ENCODE results near the gene COL20A1.

Gene COL20A1

GRCh38 chr20:63267691-63268090 is 25.3 kb upstream of the COL20A1 start:
- TF ChIP-seq RARB (CRISPR knock-in tag; IDR thresholded peaks at IDR 0.05) (no peak), ARNTL (CRISPR knock-in tag; IDR thresholded peaks at IDR 0.05; ENCODE audit: borderline replicate concordance, low read depth) (no peak), ZNF565 (CRISPR knock-in tag; conservative IDR thresholded peaks at IDR 0.05; ENCODE audit: low read depth) (no peak), ZFP3 (CRISPR knock-in tag; IDR thresholded peaks at IDR 0.05) (no peak), GLIS3 (CRISPR knock-in tag; IDR thresholded peaks at IDR 0.05) (no peak), ZNF8 (CRISPR knock-in tag; IDR thresholded peaks at IDR 0.05) (no peak), ZC3H10 (CRISPR knock-in tag; IDR thresholded peaks at IDR 0.05) (no peak), ZFP30 (CRISPR knock-in tag; IDR thresholded peaks at IDR 0.05) (no peak), ZNF70 (CRISPR knock-in tag; IDR thresholded peaks at IDR 0.05) (no peak), SNAI2 (CRISPR knock-in tag; IDR thresholded peaks at IDR 0.05) (no peak), CSDC2 (CRISPR knock-in tag; IDR thresholded peaks at IDR 0.05) (no peak), TOX (CRISPR knock-in tag; IDR thresholded peaks at IDR 0.05; ENCODE audit: borderline replicate concordance) (no peak), TCF4 (CRISPR knock-in tag; IDR thresholded peaks at IDR 0.05; ENCODE audit: borderline replicate concordance) (no peak), ESRRG (CRISPR knock-in tag; IDR thresholded peaks at IDR 0.05) (no peak), OSR1 (CRISPR knock-in tag; IDR thresholded peaks at IDR 0.05) (no peak), PPARA (CRISPR knock-in tag; IDR thresholded peaks at IDR 0.05; ENCODE audit: borderline replicate concordance) (no peak)
- TF ChIP-seq, protein P1, sequence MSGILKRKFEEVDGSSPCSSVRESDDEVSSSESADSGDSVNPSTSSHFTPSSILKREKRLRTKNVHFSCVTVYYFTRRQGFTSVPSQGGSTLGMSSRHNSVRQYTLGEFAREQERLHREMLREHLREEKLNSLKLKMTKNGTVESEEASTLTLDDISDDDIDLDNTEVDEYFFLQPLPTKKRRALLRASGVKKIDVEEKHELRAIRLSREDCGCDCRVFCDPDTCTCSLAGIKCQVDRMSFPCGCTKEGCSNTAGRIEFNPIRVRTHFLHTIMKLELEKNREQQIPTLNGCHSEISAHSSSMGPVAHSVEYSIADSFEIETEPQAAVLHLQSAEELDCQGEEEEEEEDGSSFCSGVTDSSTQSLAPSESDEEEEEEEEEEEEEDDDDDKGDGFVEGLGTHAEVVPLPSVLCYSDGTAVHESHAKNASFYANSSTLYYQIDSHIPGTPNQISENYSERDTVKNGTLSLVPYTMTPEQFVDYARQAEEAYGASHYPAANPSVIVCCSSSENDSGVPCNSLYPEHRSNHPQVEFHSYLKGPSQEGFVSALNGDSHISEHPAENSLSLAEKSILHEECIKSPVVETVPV (CRISPR knock-in tag; IDR thresholded peaks at IDR 0.05) = no peak
- TF ChIP-seq, protein P2, sequence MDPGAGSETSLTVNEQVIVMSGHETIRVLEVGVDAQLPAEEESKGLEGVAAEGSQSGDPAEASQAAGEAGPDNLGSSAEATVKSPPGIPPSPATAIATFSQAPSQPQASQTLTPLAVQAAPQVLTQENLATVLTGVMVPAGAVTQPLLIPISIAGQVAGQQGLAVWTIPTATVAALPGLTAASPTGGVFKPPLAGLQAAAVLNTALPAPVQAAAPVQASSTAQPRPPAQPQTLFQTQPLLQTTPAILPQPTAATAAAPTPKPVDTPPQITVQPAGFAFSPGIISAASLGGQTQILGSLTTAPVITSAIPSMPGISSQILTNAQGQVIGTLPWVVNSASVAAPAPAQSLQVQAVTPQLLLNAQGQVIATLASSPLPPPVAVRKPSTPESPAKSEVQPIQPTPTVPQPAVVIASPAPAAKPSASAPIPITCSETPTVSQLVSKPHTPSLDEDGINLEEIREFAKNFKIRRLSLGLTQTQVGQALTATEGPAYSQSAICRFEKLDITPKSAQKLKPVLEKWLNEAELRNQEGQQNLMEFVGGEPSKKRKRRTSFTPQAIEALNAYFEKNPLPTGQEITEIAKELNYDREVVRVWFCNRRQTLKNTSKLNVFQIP (CRISPR knock-in tag; IDR thresholded peaks at IDR 0.05; ENCODE audit: borderline replicate concordance, low read depth) = no peak
- TF ChIP-seq, protein P3, sequence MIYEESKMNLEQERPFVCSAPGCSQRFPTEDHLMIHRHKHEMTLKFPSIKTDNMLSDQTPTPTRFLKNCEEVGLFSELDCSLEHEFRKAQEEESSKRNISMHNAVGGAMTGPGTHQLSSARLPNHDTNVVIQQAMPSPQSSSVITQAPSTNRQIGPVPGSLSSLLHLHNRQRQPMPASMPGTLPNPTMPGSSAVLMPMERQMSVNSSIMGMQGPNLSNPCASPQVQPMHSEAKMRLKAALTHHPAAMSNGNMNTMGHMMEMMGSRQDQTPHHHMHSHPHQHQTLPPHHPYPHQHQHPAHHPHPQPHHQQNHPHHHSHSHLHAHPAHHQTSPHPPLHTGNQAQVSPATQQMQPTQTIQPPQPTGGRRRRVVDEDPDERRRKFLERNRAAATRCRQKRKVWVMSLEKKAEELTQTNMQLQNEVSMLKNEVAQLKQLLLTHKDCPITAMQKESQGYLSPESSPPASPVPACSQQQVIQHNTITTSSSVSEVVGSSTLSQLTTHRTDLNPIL (CRISPR knock-in tag; IDR thresholded peaks at IDR 0.05; ENCODE audit: low read depth) = no peak
- TF ChIP-seq, protein P4, sequence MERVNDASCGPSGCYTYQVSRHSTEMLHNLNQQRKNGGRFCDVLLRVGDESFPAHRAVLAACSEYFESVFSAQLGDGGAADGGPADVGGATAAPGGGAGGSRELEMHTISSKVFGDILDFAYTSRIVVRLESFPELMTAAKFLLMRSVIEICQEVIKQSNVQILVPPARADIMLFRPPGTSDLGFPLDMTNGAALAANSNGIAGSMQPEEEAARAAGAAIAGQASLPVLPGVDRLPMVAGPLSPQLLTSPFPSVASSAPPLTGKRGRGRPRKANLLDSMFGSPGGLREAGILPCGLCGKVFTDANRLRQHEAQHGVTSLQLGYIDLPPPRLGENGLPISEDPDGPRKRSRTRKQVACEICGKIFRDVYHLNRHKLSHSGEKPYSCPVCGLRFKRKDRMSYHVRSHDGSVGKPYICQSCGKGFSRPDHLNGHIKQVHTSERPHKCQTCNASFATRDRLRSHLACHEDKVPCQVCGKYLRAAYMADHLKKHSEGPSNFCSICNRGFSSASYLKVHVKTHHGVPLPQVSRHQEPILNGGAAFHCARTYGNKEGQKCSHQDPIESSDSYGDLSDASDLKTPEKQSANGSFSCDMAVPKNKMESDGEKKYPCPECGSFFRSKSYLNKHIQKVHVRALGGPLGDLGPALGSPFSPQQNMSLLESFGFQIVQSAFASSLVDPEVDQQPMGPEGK (CRISPR knock-in tag; IDR thresholded peaks at IDR 0.05; ENCODE audit: borderline replicate concordance) = no peak
- no peak for ATAC-seq

DNA sequence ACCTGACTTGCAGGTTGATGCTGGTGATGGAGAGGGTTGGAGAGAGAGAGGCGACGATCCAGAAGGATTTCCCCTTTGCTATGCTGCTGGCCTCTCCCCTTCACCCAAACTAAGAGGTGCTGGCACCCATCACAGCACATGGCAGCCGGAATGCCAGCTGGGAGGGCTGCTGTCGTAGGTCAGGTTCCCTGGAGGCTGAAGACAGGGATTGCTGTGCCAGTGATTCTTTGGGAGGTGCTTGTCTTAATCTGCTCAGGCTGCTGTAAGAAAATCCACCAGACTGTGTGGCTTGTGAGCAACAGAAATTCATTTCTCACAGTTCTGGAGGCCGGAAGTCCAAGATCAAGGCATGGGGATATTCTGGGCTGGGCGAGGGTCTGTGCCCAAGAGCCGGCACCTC is 24.7 kb upstream of the COL20A1 start:
- TF ChIP-seq ZNF8 (CRISPR knock-in tag; IDR thresholded peaks at IDR 0.05) = no peak
- no peak for TF ChIP-seq ZNF565 (CRISPR knock-in tag; conservative IDR thresholded peaks at IDR 0.05; ENCODE audit: low read depth)
- no peak for TF ChIP-seq ISL1 (CRISPR knock-in tag; IDR thresholded peaks at IDR 0.05)
- TF ChIP-seq OSR1 (CRISPR knock-in tag; IDR thresholded peaks at IDR 0.05) = no peak
- TF ChIP-seq ESRRG (CRISPR knock-in tag; IDR thresholded peaks at IDR 0.05) = no peak
- TF ChIP-seq, protein P1 (CRISPR knock-in tag; IDR thresholded peaks at IDR 0.05) = no peak
- TF ChIP-seq TCF4 (CRISPR knock-in tag; IDR thresholded peaks at IDR 0.05; ENCODE audit: borderline replicate concordance) = no peak
- no peak for TF ChIP-seq RARB (CRISPR knock-in tag; IDR thresholded peaks at IDR 0.05)
- no peak for ATAC-seq

DNA sequence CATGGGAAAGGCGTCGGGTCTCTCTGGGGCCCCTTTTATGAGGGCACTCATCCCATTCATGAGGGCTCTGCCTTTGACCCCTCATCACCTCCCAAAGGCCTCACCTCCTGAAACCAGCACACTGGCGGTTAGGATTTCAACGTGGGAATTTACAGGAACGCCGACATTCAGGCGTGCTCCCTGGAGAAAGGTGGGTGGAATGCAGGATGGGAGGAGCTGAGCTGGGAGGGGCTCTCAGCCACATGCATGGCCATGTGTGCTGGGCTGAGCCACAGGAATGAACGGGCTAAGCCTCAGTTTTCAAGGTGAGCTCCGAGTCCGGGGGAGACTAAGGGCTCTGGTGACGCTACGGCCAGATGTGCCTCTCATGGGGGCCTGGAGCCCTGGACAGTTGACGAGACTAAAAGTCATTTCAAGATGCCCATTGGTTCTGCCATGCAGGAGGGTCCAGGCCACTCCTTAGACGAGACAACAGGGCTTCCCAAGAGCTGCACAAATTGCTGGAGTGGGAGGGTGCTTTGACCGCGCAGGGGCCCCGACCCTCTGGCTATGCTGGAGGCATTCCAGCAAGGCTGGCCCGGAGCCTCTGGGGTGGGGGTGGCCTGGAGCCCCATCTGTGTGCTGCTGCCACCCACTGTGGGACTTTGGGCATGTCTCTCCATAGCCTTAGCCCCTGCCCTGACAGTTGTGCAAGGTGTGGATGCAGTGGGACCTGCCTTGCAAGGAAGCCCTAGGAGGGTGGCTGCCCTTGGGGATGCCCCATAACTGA is 24.1 kb upstream of the COL20A1 start:
- TF ChIP-seq ZC3H10 (CRISPR knock-in tag; IDR thresholded peaks at IDR 0.05) (no peak), ISL1 (CRISPR knock-in tag; IDR thresholded peaks at IDR 0.05) (no peak), ZNF70 (CRISPR knock-in tag; IDR thresholded peaks at IDR 0.05) (no peak), TSHZ2 (CRISPR knock-in tag; IDR thresholded peaks at IDR 0.05) (no peak)
- TF ChIP-seq, protein P1 (CRISPR knock-in tag; IDR thresholded peaks at IDR 0.05) = no peak

More for the DNA sequence above, 24.1 kb upstream of the COL20A1 start:
- ATAC-seq = no peak
